Chondrocyte (in vitro differentiated cells): Measurements from ENCODE around the gene SIGMAR1. TPM values are rescaled to one million over a fixed set of nuclear protein-coding genes. Genes with fewer than 3 reads are reported as not detected.

ENCODE experiments used
- DNase-seq: peaks from one replicate; pipeline ENCODE4 v3.0.0; 2021; ENCODE audit warnings: mixed read lengths, low spot score
- H3K27ac Mint-ChIP-seq: one replicate; pipeline ENCODE4 v1.8.0; 2021; ENCODE audit warnings: mild to moderate bottlenecking, moderate library complexity, mixed read lengths; ENCODE audit not compliant: unreplicated experiment
- H3K27me3 Mint-ChIP-seq: 2 replicates; pipeline ENCODE4 v1.8.0; 2021; ENCODE audit warnings: low read depth, mixed read lengths
- H3K36me3 Mint-ChIP-seq: 2 replicates; pipeline ENCODE4 v1.8.0; 2021; ENCODE audit warnings: low read depth, mixed read lengths
- H3K4me1 Mint-ChIP-seq: 2 replicates; pipeline ENCODE4 v1.8.0; 2021; ENCODE audit warnings: low read depth, mild to moderate bottlenecking, mixed read lengths
- H3K4me3 Mint-ChIP-seq: one replicate; pipeline ENCODE4 v1.8.0; 2021; ENCODE audit warnings: mild to moderate bottlenecking, moderate library complexity, mixed read lengths; ENCODE audit not compliant: unreplicated experiment
- H3K9me3 Mint-ChIP-seq: 2 replicates; pipeline ENCODE4 v1.8.0; 2021; ENCODE audit warnings: low read depth, mixed read lengths
- CTCF ChIP-seq: fragments of 200-600 bp; sonication (generic); IDR thresholded peaks from 2 replicates; pipeline ENCODE4 v1.5.0; 2021; ENCODE audit warnings: antibody characterized with exemption, mild to moderate bottlenecking, moderate library complexity
- total RNA-seq: library from RNA; stranded (reverse); gene quantifications from 3 replicates; pipeline ENCODE4 v1.2.1, GENCODE V29; 2021

Gene SIGMAR1
- total RNA-seq, 1 donor from 2014 or later: 76.7 TPM

- no peak within 1 kb of the TSS for H3K27ac Mint-ChIP-seq
- H3K27me3 Mint-ChIP-seq: no peaks in the 10 kb centered on the region
- peaks cover 20% of the 10 kb centered on the region for H3K4me1 Mint-ChIP-seq
- no peaks in the 10 kb centered on the region for H3K9me3 Mint-ChIP-seq
- TF ChIP-seq CTCF: no peak
- H3K4me3 Mint-ChIP-seq: no peak within 1 kb of the TSS
- DNase-seq: no peak
- H3K36me3 Mint-ChIP-seq: peaks cover 2% of the 10 kb centered on the region
Observed at GRCh38 chr9:34662526-34663302, 25.1 kb upstream of the SIGMAR1 start, which contains the start of gene CCL27. Gene CCL27 (minus strand): TSS chr9:34662657. CDS start chr9:34662633, 24 bp downstream.

- H3K27ac Mint-ChIP-seq: no peak overlapping the region
- no peak for DNase-seq
Observed at GRCh38 chr9:34659592-34660253, 22.1 kb upstream of the SIGMAR1 start.

GRCh38 chr9:34658461-34658860, 20.9 kb upstream of the SIGMAR1 start:
- Mint-ChIP-seq H3K9me3 (no peaks in the 10 kb centered on the region), H3K27me3 (no peaks in the 10 kb centered on the region), H3K4me3 (no peak overlapping the region), H3K4me1 (peaks cover 19% of the 10 kb centered on the region), H3K36me3 (peaks cover 4% of the 10 kb centered on the region), H3K27ac (no peak overlapping the region)
- DNase-seq: peak; percentile 85
- no peak for TF ChIP-seq CTCF

More at GRCh38 chr9:34659592-34660253, 22.1 kb upstream of the SIGMAR1 start:
- no peak overlapping the region for H3K4me3 Mint-ChIP-seq
- TF ChIP-seq CTCF: no peak
- peaks cover 14% of the 10 kb centered on the region for H3K4me1 Mint-ChIP-seq
- H3K36me3 Mint-ChIP-seq: peaks cover 4% of the 10 kb centered on the region
- H3K9me3 Mint-ChIP-seq: no peaks in the 10 kb centered on the region
- no peaks in the 10 kb centered on the region for H3K27me3 Mint-ChIP-seq

- H3K36me3 Mint-ChIP-seq: peaks cover 4% of the 10 kb centered on the region
- no peak overlapping the region for H3K27ac Mint-ChIP-seq
- peaks cover 33% of the 10 kb centered on the region for H3K4me1 Mint-ChIP-seq
- no peaks in the 10 kb centered on the region for H3K27me3 Mint-ChIP-seq
- H3K9me3 Mint-ChIP-seq: no peaks in the 10 kb centered on the region
- no peak overlapping the region for H3K4me3 Mint-ChIP-seq
- no peak for TF ChIP-seq CTCF
- no peak for DNase-seq
Observed at GRCh38 chr9:34656992-34657391, 19.4 kb upstream of the SIGMAR1 start.

DNA sequence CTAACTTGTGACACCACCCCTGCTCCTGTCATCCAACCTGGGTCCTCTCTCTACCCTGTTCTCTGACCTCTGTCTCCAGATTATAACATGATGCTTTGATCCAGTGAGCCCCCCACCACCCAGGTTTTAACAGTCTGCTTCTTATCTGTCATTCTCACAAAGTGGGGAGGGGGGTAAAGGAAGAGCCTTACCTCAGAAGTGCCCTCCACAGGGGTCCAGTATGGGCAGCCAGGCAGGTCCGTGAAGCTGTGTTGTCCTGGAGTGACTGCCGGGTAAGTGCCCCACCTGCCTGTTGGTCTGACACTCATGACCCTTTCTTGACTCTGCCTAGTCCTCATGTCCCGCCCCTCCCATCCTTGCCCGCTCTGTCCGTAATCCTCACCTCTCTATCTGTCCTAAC, 17.8 kb upstream of the SIGMAR1 start:
- Mint-ChIP-seq H3K36me3 (peaks cover 2% of the 10 kb centered on the region), H3K4me3 (no peak overlapping the region), H3K27ac (no peak overlapping the region), H3K27me3 (no peaks in the 10 kb centered on the region), H3K9me3 (no peaks in the 10 kb centered on the region), H3K4me1 (peaks cover 48% of the 10 kb centered on the region)
- no peak for DNase-seq
- TF ChIP-seq CTCF: no peak
